ENCODE measurements around the gene GPS1. TPM values are rescaled to one million over a fixed set of nuclear protein-coding genes. Genes with fewer than 3 reads are reported as not detected.
A peak's percentile ranks its signal among the peaks of the same experiment; 100 is the strongest.

The GPS1 gene
- total RNA-seq, 1 donor from 2014 or later, result 156 TPM

- H3K27ac Mint-ChIP-seq (ENCODE audit: unreplicated experiment), result no peak overlapping the region
- no peaks in the 10 kb centered on the region for H3K36me3 Mint-ChIP-seq (ENCODE audit: low read depth)
- DNase-seq (ENCODE audit: low read depth, low spot score), result no peak
- H3K9me3 Mint-ChIP-seq, result no peaks in the 10 kb centered on the region
- TF ChIP-seq CTCF (conservative IDR thresholded peaks at IDR 0.05), result no peak
- H3K27me3 Mint-ChIP-seq (ENCODE audit: low read depth), result no peaks in the 10 kb centered on the region
- peak overlapping the region; percentile 48 for H3K4me3 Mint-ChIP-seq
- H3K4me1 Mint-ChIP-seq, result peaks cover 25% of the 10 kb centered on the region
Observed at GRCh38 chr17:82041144-82041814, 10.4 kb upstream of the GPS1 start.

GRCh38 chr17:82042649-82043048 is 9.0 kb upstream of the GPS1 start:
- H3K9me3 Mint-ChIP-seq, result no peaks in the 10 kb centered on the region
- TF ChIP-seq CTCF (conservative IDR thresholded peaks at IDR 0.05), result no peak
- H3K27me3 Mint-ChIP-seq (ENCODE audit: low read depth), result no peaks in the 10 kb centered on the region
- DNase-seq (ENCODE audit: low read depth, low spot score), result no peak
- H3K4me1 Mint-ChIP-seq, result peaks cover 21% of the 10 kb centered on the region
- H3K27ac Mint-ChIP-seq (ENCODE audit: unreplicated experiment), result no peak overlapping the region
- H3K4me3 Mint-ChIP-seq, result no peak overlapping the region
- H3K36me3 Mint-ChIP-seq (ENCODE audit: low read depth), result peaks cover 4% of the 10 kb centered on the region

GRCh38 chr17:82043507-82043906 is 8.2 kb upstream of the GPS1 start:
- no peaks in the 10 kb centered on the region for H3K9me3 Mint-ChIP-seq
- TF ChIP-seq CTCF (conservative IDR thresholded peaks at IDR 0.05), result no peak
- no peak overlapping the region for H3K4me3 Mint-ChIP-seq
- no peak overlapping the region for H3K27ac Mint-ChIP-seq (ENCODE audit: unreplicated experiment)
- DNase-seq (ENCODE audit: low read depth, low spot score), result no peak
- H3K27me3 Mint-ChIP-seq (ENCODE audit: low read depth), result no peaks in the 10 kb centered on the region
- peaks cover 16% of the 10 kb centered on the region for H3K4me1 Mint-ChIP-seq
- peaks cover 5% of the 10 kb centered on the region for H3K36me3 Mint-ChIP-seq (ENCODE audit: low read depth)

- no peaks in the 10 kb centered on the region for H3K27me3 Mint-ChIP-seq (ENCODE audit: low read depth)
- DNase-seq (ENCODE audit: low read depth, low spot score), result no peak
- no peaks in the 10 kb centered on the region for H3K9me3 Mint-ChIP-seq
- peaks cover 5% of the 10 kb centered on the region for H3K36me3 Mint-ChIP-seq (ENCODE audit: low read depth)
- no peak overlapping the region for H3K27ac Mint-ChIP-seq (ENCODE audit: unreplicated experiment)
- H3K4me3 Mint-ChIP-seq, result peak overlapping the region; percentile 13
- H3K4me1 Mint-ChIP-seq, result peaks cover 6% of the 10 kb centered on the region
- no peak for TF ChIP-seq CTCF (conservative IDR thresholded peaks at IDR 0.05)
Observed at GRCh38 chr17:82045936-82046484, 5.7 kb upstream of the GPS1 start.

GRCh38 chr17:82046903-82047302 is 4.8 kb upstream of the GPS1 start:
- Mint-ChIP-seq H3K4me1 (no peaks in the 10 kb centered on the region), H3K9me3 (no peaks in the 10 kb centered on the region), H3K4me3 (peak overlapping the region; percentile 75), H3K27me3 (ENCODE audit: low read depth) (no peaks in the 10 kb centered on the region), H3K36me3 (ENCODE audit: low read depth) (peaks cover 5% of the 10 kb centered on the region), H3K27ac (ENCODE audit: unreplicated experiment) (no peak overlapping the region)
- no peak for DNase-seq (ENCODE audit: low read depth, low spot score)
- TF ChIP-seq CTCF (conservative IDR thresholded peaks at IDR 0.05), result no peak
